Astrocyte (in vitro differentiated cells and primary cell): ENCODE results near the gene MAP3K6. TPM values are rescaled to one million over a fixed set of nuclear protein-coding genes. Genes with fewer than 3 reads are reported as not detected.

ENCODE experiments used
- DNase-seq: peaks from one replicate; pipeline ENCODE4 v3.0.0-alpha.2; 2010; ENCODE audit warnings: low read depth
- FAIRE-seq: peaks from 2 replicates; lab custom pipeline; 2011; peaks lifted over from hg19 to GRCh38; lab: Jason Lieb, UNC
- H2AFZ ChIP-seq: 2 replicates; pipeline ENCODE4 v1.6.0; 2012; ENCODE audit warnings: low read depth, low read length, inconsistent platforms
- H3K27ac ChIP-seq: 2 replicates; pipeline ENCODE4 v1.5.1; 2011; ENCODE audit warnings: low read depth, low read length, inconsistent platforms
- H3K27me3 ChIP-seq: 2 replicates; pipeline ENCODE4 v1.6.0; 2011; ENCODE audit warnings: low read length, inconsistent platforms; ENCODE audit not compliant: insufficient read depth
- H3K36me3 ChIP-seq: 2 replicates; pipeline ENCODE4 v1.5.1; 2011; ENCODE audit warnings: low read length, inconsistent platforms; ENCODE audit not compliant: insufficient read depth
- H3K4me1 ChIP-seq: 2 replicates; pipeline ENCODE4 v1.5.1; 2011; ENCODE audit warnings: low read length, inconsistent platforms; ENCODE audit not compliant: insufficient read depth
- H3K4me2 ChIP-seq: 2 replicates; pipeline ENCODE4 v1.6.0; 2012; ENCODE audit warnings: low read length, inconsistent platforms
- H3K4me3 ChIP-seq: 2 replicates; pipeline ENCODE4 v1.5.1; 2011; ENCODE audit warnings: low read depth, mild to moderate bottlenecking, low read length, inconsistent platforms; ENCODE audit not compliant: insufficient read depth
- H3K79me2 ChIP-seq: 2 replicates; pipeline ENCODE4 v1.6.0; 2012; ENCODE audit warnings: mild to moderate bottlenecking, low read length, inconsistent platforms; ENCODE audit not compliant: insufficient read depth
- H3K9ac ChIP-seq: 2 replicates; pipeline ENCODE4 v1.6.0; 2012; ENCODE audit warnings: mild to moderate bottlenecking, low read length, inconsistent platforms
- H3K9me3 ChIP-seq: 2 replicates; pipeline ENCODE4 v1.5.1; 2012; ENCODE audit warnings: low read depth, mild to moderate bottlenecking, low read length, inconsistent platforms; ENCODE audit not compliant: insufficient read depth
- H4K20me1 ChIP-seq: 2 replicates; pipeline ENCODE4 v1.6.0; 2012; ENCODE audit warnings: low read length, inconsistent platforms; ENCODE audit not compliant: insufficient read depth
- H3K27ac Mint-ChIP-seq: one replicate; pipeline ENCODE4 v1.8.0; 2021; ENCODE audit warnings: mild to moderate bottlenecking, mixed read lengths; ENCODE audit not compliant: unreplicated experiment
- H3K27me3 Mint-ChIP-seq: one replicate; pipeline ENCODE4 v1.8.0; 2021; ENCODE audit warnings: low read depth, mixed read lengths; ENCODE audit not compliant: unreplicated experiment
- H3K36me3 Mint-ChIP-seq: one replicate; pipeline ENCODE4 v1.8.0; 2021; ENCODE audit warnings: low read depth, mixed read lengths; ENCODE audit not compliant: unreplicated experiment
- H3K4me1 Mint-ChIP-seq: one replicate; pipeline ENCODE4 v1.8.0; 2021; ENCODE audit warnings: low read depth, mixed read lengths; ENCODE audit not compliant: unreplicated experiment
- H3K4me3 Mint-ChIP-seq: one replicate; pipeline ENCODE4 v1.8.0; 2021; ENCODE audit warnings: mild to moderate bottlenecking, moderate library complexity, mixed read lengths; ENCODE audit not compliant: unreplicated experiment
- H3K9me3 Mint-ChIP-seq: one replicate; pipeline ENCODE4 v1.8.0; 2021; ENCODE audit warnings: mild to moderate bottlenecking, mixed read lengths; ENCODE audit not compliant: unreplicated experiment
- CTCF ChIP-seq: IDR thresholded peaks from 2 replicates; pipeline ENCODE4 v1.5.1; 2011; ENCODE audit warnings: low read depth, mild to moderate bottlenecking, inconsistent platforms, low read length, moderate library complexity; ENCODE audit not compliant: insufficient read depth
- EZH2 ChIP-seq: IDR thresholded peaks from 2 replicates; pipeline ENCODE4 v1.6.1; 2012; ENCODE audit warnings: mild to moderate bottlenecking, low read length, inconsistent platforms; ENCODE audit not compliant: insufficient read depth
- total RNA-seq: library from RNA; stranded (reverse); gene quantifications from 2 replicates; pipeline ENCODE4 v1.2.1, GENCODE V29; 2021

MAP3K6 gene
- total RNA-seq, 1 donor from 2014 or later = 16.8 TPM

GRCh38 chr1:27316860-27317259 is 49.9 kb downstream of the MAP3K6 start:
- H3K4me3 Mint-ChIP-seq = no peak overlapping the region
- Histone ChIP-seq H3K9ac (no peak overlapping the region), H3K27ac (no peak overlapping the region), H3K79me2 (no peaks in the 10 kb centered on the region), H3K9me3 (no peaks in the 10 kb centered on the region), H3K4me1 (no peaks in the 10 kb centered on the region), H3K27me3 (peaks cover 5% of the 10 kb centered on the region), H3K36me3 (no peaks in the 10 kb centered on the region), H3K4me2 (no peak overlapping the region), H3K4me3 (no peak overlapping the region), H4K20me1 (no peaks in the 10 kb centered on the region), H2AFZ (no peak overlapping the region)
- no peaks in the 10 kb centered on the region for H3K4me1 Mint-ChIP-seq
- no peak for TF ChIP-seq EZH2
- no peak for TF ChIP-seq CTCF
- H3K9me3 Mint-ChIP-seq = no peaks in the 10 kb centered on the region
- H3K36me3 Mint-ChIP-seq = no peaks in the 10 kb centered on the region
- DNase-seq (no peak), FAIRE-seq (no peak)
- H3K27ac Mint-ChIP-seq = no peak overlapping the region
- peaks cover 9% of the 10 kb centered on the region for H3K27me3 Mint-ChIP-seq

- Histone ChIP-seq H2AFZ (no peak overlapping the region), H3K79me2 (no peaks in the 10 kb centered on the region), H3K27ac (no peak overlapping the region), H3K4me1 (no peaks in the 10 kb centered on the region), H3K9me3 (no peaks in the 10 kb centered on the region), H3K9ac (no peak overlapping the region), H3K4me3 (no peak overlapping the region), H4K20me1 (no peaks in the 10 kb centered on the region), H3K36me3 (no peaks in the 10 kb centered on the region), H3K27me3 (peaks cover 5% of the 10 kb centered on the region), H3K4me2 (no peak overlapping the region)
- Mint-ChIP-seq H3K4me3 (no peak overlapping the region), H3K4me1 (no peaks in the 10 kb centered on the region), H3K27ac (no peak overlapping the region), H3K9me3 (no peaks in the 10 kb centered on the region), H3K27me3 (peaks cover 9% of the 10 kb centered on the region), H3K36me3 (no peaks in the 10 kb centered on the region)
- FAIRE-seq (no peak), DNase-seq (no peak)
- no peak for TF ChIP-seq EZH2
- TF ChIP-seq CTCF = no peak
Observed at GRCh38 chr1:27314737-27315136, 52.0 kb downstream of the MAP3K6 start.

- TF ChIP-seq CTCF (no peak), EZH2 (no peak)
- Histone ChIP-seq H3K9me3 (no peaks in the 10 kb centered on the region), H3K4me1 (no peaks in the 10 kb centered on the region), H3K36me3 (no peaks in the 10 kb centered on the region), H3K4me2 (no peak overlapping the region), H4K20me1 (no peaks in the 10 kb centered on the region), H3K9ac (no peak overlapping the region), H3K4me3 (no peak overlapping the region), H3K79me2 (no peaks in the 10 kb centered on the region), H2AFZ (no peak overlapping the region), H3K27me3 (peaks cover 5% of the 10 kb centered on the region), H3K27ac (no peak overlapping the region)
- Mint-ChIP-seq H3K4me1 (no peaks in the 10 kb centered on the region), H3K4me3 (no peak overlapping the region), H3K27me3 (peaks cover 9% of the 10 kb centered on the region), H3K36me3 (no peaks in the 10 kb centered on the region), H3K27ac (no peak overlapping the region), H3K9me3 (no peaks in the 10 kb centered on the region)
- FAIRE-seq = no peak
- DNase-seq = no peak
Observed at GRCh38 chr1:27314169-27314568, 52.6 kb downstream of the MAP3K6 start.
